Endodermal cell (in vitro differentiated cells): ENCODE measurements around the gene MTCP1. TPM values are rescaled to one million over a fixed set of nuclear protein-coding genes. Genes with fewer than 3 reads are reported as not detected.

Experiments
- DNase-seq: peaks from one replicate; pipeline ENCODE4 v3.0.0-alpha.2; 2017
- H3K27ac ChIP-seq: 2 replicates; pipeline ENCODE4 v1.5.1; 2013; ENCODE audit warnings: mild to moderate bottlenecking, low read depth, low read length, moderate library complexity
- H3K27me3 ChIP-seq: 2 replicates; pipeline ENCODE4 v1.6.1; 2013; ENCODE audit warnings: mild to moderate bottlenecking, low read length, moderate library complexity; ENCODE audit not compliant: insufficient read depth, control insufficient read depth, poor library complexity, severe bottlenecking
- H3K36me3 ChIP-seq: 2 replicates; pipeline ENCODE4 v1.7.0; 2013; ENCODE audit warnings: mild to moderate bottlenecking, low read length, moderate library complexity; ENCODE audit not compliant: control insufficient read depth, insufficient read depth
- H3K4me1 ChIP-seq: one replicate; pipeline ENCODE4 v1.7.0; 2013; ENCODE audit warnings: low read length; ENCODE audit not compliant: control insufficient read depth, insufficient read depth
- H3K4me3 ChIP-seq: 2 replicates; pipeline ENCODE4 v1.5.1; 2013; ENCODE audit warnings: mild to moderate bottlenecking, low read length, moderate library complexity
- H3K9ac ChIP-seq: 2 replicates; pipeline ENCODE4 v1.6.1; 2013; ENCODE audit warnings: mild to moderate bottlenecking, low read length, moderate library complexity; ENCODE audit not compliant: poor library complexity, severe bottlenecking; ENCODE audit errors: extremely low read depth
- H3K9me3 ChIP-seq: 2 replicates; pipeline ENCODE4 v1.6.1; 2013; ENCODE audit warnings: mild to moderate bottlenecking, low read length, moderate library complexity; ENCODE audit not compliant: control insufficient read depth
- H3K27ac Mint-ChIP-seq: 2 replicates; pipeline ENCODE4 v1.8.0; 2020; ENCODE audit warnings: mixed read lengths
- H3K27me3 Mint-ChIP-seq: 2 replicates; pipeline ENCODE4 v1.8.0; 2021; ENCODE audit warnings: mild to moderate bottlenecking, mixed read lengths; ENCODE audit not compliant: insufficient read depth
- H3K36me3 Mint-ChIP-seq: 2 replicates; pipeline ENCODE4 v1.8.0; 2020; ENCODE audit warnings: low read depth, mixed read lengths
- H3K4me1 Mint-ChIP-seq: 2 replicates; pipeline ENCODE4 v1.8.0; 2020; ENCODE audit warnings: mixed read lengths
- H3K4me3 Mint-ChIP-seq: 2 replicates; pipeline ENCODE4 v1.8.0; 2020; ENCODE audit warnings: mild to moderate bottlenecking, moderate library complexity, mixed read lengths
- H3K9me3 Mint-ChIP-seq: 2 replicates; pipeline ENCODE4 v1.8.0; 2020; ENCODE audit warnings: mild to moderate bottlenecking, mixed read lengths
- WGBS, 2 experiments: methylation state at CpG; one replicate each; pipeline versions ENCODE4 v1.1.5 to v1.1.7; 2013; ENCODE audit warnings: missing lambda C conversion rate in 2 of 2, mixed read lengths in 1 of 2; ENCODE audit not compliant: insufficient coverage in 1 of 2, insufficient read length in 1 of 2; 5-methylcytosine and 5-hydroxymethylcytosine counted together
- total RNA-seq, 2 donors: library from RNA; stranded (reverse); fragmentation: NEBNext Ultra II Directional in 1 of 2; extraction: Animal tissue kit (Norgen Biotek cat#: 25700) in 1 of 2; gene quantifications; 2 replicates in 1 of 2; 3 replicates in 1 of 2; pipeline ENCODE4 v1.2.1, GENCODE V29; 2021
- TF ChIP-seq, protein P1 (sequence below): fragments of 200-600 bp; sonication (generic); conservative IDR thresholded peaks from 2 replicates; pipeline ENCODE4 v1.5.0; 2021; ENCODE audit warnings: antibody characterized with exemption, mild to moderate bottlenecking

MTCP1 gene
- total RNA-seq, 2 donors from 2014 or later = 12.6 to 17.4 TPM

GRCh38 chrX:155112171-155112570, 41.2 kb upstream of the MTCP1 start:
- no peaks in the 10 kb centered on the region for H3K27me3 Mint-ChIP-seq
- H3K4me1 Mint-ChIP-seq = no peaks in the 10 kb centered on the region
- H3K9me3 ChIP-seq = peaks cover 8% of the 10 kb centered on the region
- peaks cover 70% of the 10 kb centered on the region for H3K9me3 Mint-ChIP-seq
- H3K27me3 ChIP-seq = no peaks in the 10 kb centered on the region
- peaks cover 39% of the 10 kb centered on the region for H3K36me3 Mint-ChIP-seq
- WGBS, 2 experiments = 97% methylated on average over 2 of the region's 3 CpGs; no CpG with 5 or more reads in 1 of the 2 experiments
- H3K9ac ChIP-seq = no peak overlapping the region
- no peak overlapping the region for H3K4me3 ChIP-seq
- no peaks in the 10 kb centered on the region for H3K4me1 ChIP-seq
- H3K36me3 ChIP-seq = peaks cover 17% of the 10 kb centered on the region
- no peak overlapping the region for H3K4me3 Mint-ChIP-seq
- TF ChIP-seq, protein P1, sequence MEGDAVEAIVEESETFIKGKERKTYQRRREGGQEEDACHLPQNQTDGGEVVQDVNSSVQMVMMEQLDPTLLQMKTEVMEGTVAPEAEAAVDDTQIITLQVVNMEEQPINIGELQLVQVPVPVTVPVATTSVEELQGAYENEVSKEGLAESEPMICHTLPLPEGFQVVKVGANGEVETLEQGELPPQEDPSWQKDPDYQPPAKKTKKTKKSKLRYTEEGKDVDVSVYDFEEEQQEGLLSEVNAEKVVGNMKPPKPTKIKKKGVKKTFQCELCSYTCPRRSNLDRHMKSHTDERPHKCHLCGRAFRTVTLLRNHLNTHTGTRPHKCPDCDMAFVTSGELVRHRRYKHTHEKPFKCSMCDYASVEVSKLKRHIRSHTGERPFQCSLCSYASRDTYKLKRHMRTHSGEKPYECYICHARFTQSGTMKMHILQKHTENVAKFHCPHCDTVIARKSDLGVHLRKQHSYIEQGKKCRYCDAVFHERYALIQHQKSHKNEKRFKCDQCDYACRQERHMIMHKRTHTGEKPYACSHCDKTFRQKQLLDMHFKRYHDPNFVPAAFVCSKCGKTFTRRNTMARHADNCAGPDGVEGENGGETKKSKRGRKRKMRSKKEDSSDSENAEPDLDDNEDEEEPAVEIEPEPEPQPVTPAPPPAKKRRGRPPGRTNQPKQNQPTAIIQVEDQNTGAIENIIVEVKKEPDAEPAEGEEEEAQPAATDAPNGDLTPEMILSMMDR = no peak
- H3K27ac ChIP-seq = no peak overlapping the region
- DNase-seq = no peak
- no peak overlapping the region for H3K27ac Mint-ChIP-seq

GRCh38 chrX:155108427-155108826, 37.5 kb upstream of the MTCP1 start:
- H3K9ac ChIP-seq = no peak overlapping the region
- no peak for DNase-seq
- H3K27ac ChIP-seq = no peak overlapping the region
- H3K4me1 ChIP-seq = no peaks in the 10 kb centered on the region
- Mint-ChIP-seq H3K4me1 (no peaks in the 10 kb centered on the region), H3K27ac (no peak overlapping the region), H3K27me3 (no peaks in the 10 kb centered on the region), H3K4me3 (no peak overlapping the region), H3K36me3 (peaks cover 26% of the 10 kb centered on the region), H3K9me3 (peaks cover 53% of the 10 kb centered on the region)
- peaks cover 16% of the 10 kb centered on the region for H3K36me3 ChIP-seq
- H3K9me3 ChIP-seq = peaks cover 6% of the 10 kb centered on the region
- TF ChIP-seq, protein P1 = no peak
- H3K4me3 ChIP-seq = no peak overlapping the region
- no peaks in the 10 kb centered on the region for H3K27me3 ChIP-seq

- no peaks in the 10 kb centered on the region for H3K4me1 ChIP-seq
- no peaks in the 10 kb centered on the region for H3K4me1 Mint-ChIP-seq
Observed at GRCh38 chrX:155105919-155106318, 35.0 kb upstream of the MTCP1 start.

More at GRCh38 chrX:155105919-155106318, 35.0 kb upstream of the MTCP1 start:
- peaks cover 16% of the 10 kb centered on the region for H3K36me3 Mint-ChIP-seq
- H3K9ac ChIP-seq = no peak overlapping the region
- 90% methylated on average over 1 of the region's 2 CpGs; no CpG with 5 or more reads in 1 of the 2 experiments for WGBS, 2 experiments
- H3K27ac Mint-ChIP-seq = no peak overlapping the region
- H3K27ac ChIP-seq = no peak overlapping the region
- no peak overlapping the region for H3K4me3 Mint-ChIP-seq
- TF ChIP-seq, protein P1 = no peak
- H3K4me3 ChIP-seq = no peak overlapping the region
- H3K9me3 ChIP-seq = no peaks in the 10 kb centered on the region
- no peaks in the 10 kb centered on the region for H3K27me3 ChIP-seq
- no peak for DNase-seq
- peaks cover 10% of the 10 kb centered on the region for H3K36me3 ChIP-seq
- H3K9me3 Mint-ChIP-seq = peaks cover 41% of the 10 kb centered on the region
- H3K27me3 Mint-ChIP-seq = no peaks in the 10 kb centered on the region
